K562 (cell line): ENCODE data around the gene FSHR. TPM values are rescaled to one million over a fixed set of nuclear protein-coding genes. Genes with fewer than 3 reads are reported as not detected.

Source experiments
- ATAC-seq: fragments of 200-7000 bp; cut with Tn5 transposase; 3 replicates; pipeline ENCODE4 v1.9.1; 2020; ENCODE audit warnings: moderate library complexity
- BruUV-seq: library from RNA; stranded (reverse); fragments of 400-500 nt; replicated peaks from 2 replicates; lab custom pipeline; 2021; lab: Mats Ljungman, UMichigan
- CTCF ChIA-PET: fragments of 300-600 bp; formaldehyde crosslinking; extraction: SDS; loops from one replicate; lab custom pipeline; 2021; ENCODE audit warnings: low intra/inter-chr PET ratio; lab: Yijun Ruan, JAX
- POLR2A ChIA-PET: fragments of 300-600, 350-650 bp; sonication (Branson Sonifier 250); formaldehyde crosslinking; extraction: SDS; loops from one replicate; lab custom pipeline; 2021; ENCODE audit warnings: antibody characterized with exemption, inconsistent platforms; lab: Yijun Ruan, JAX
- DNase-seq, 4 experiments: peaks; one replicate each; pipeline versions ENCODE4 v3.0.0 to v3.0.0-alpha.2; 2011 to 2018; ENCODE audit warnings: low spot score in 3 of 4, mixed read lengths in 3 of 4; ENCODE audit errors: extremely low read depth in 1 of 4
- FAIRE-seq: peaks from 2 replicates; lab custom pipeline; 2011; peaks lifted over from hg19 to GRCh38; lab: Jason Lieb, UNC
- H2AFZ ChIP-seq: 2 replicates; pipeline ENCODE4 v1.6.0; 2011; ENCODE audit warnings: low read depth, low read length, control low read depth, inconsistent platforms
- H3K27ac ChIP-seq: fragments of 200-600 bp; 3 replicates; pipeline ENCODE4 v1.8.0; 2011; ENCODE audit warnings: low read depth, mild to moderate bottlenecking, control low read depth, inconsistent platforms, low read length, moderate library complexity, mixed read lengths; ENCODE audit errors: extremely low read depth
- H3K27me3 ChIP-seq, 2 experiments: fragments of 300-600 bp in 1 of 2; 2 replicates in 1 of 2; 3 replicates in 1 of 2; pipeline versions ENCODE4 v1.6.0 to v1.8.0; 2011; ENCODE audit warnings: inconsistent platforms in 2 of 2, low read length in 2 of 2, mild to moderate bottlenecking in 1 of 2, mixed read lengths in 1 of 2, moderate library complexity in 1 of 2; ENCODE audit not compliant: control insufficient read depth in 2 of 2, insufficient read depth in 2 of 2
- H3K36me3 ChIP-seq: fragments of 300-600 bp; 3 replicates; pipeline ENCODE4 v1.8.0; 2011; ENCODE audit warnings: mild to moderate bottlenecking, low read length, inconsistent platforms; ENCODE audit not compliant: control insufficient read depth, insufficient read depth
- H3K4me1 ChIP-seq, 2 experiments: fragments of 200-600 bp in 1 of 2; replicated peaks in 1 of 2; 2 replicates in 1 of 2; 3 replicates in 1 of 2; pipeline versions ENCODE4 v1.5.1 to v1.8.0; 2011; ENCODE audit warnings: inconsistent platforms in 2 of 2, low read length in 2 of 2, mild to moderate bottlenecking in 1 of 2, mixed read lengths in 1 of 2, moderate library complexity in 1 of 2; ENCODE audit not compliant: control insufficient read depth in 2 of 2, insufficient read depth in 2 of 2
- H3K4me2 ChIP-seq: 2 replicates; pipeline ENCODE4 v1.6.1; 2011; ENCODE audit warnings: low read length, control low read depth, inconsistent platforms, mixed read lengths; ENCODE audit not compliant: insufficient read depth
- H3K4me3 ChIP-seq: fragments of 200-600 bp; sonication (generic), shearing (Covaris generic); 2 replicates; pipeline ENCODE4 v1.5.1; 2016; ENCODE audit warnings: control low read depth, inconsistent platforms
- H3K79me2 ChIP-seq: fragments of 200-600 bp; 3 replicates; pipeline ENCODE4 v1.8.0; 2011; ENCODE audit warnings: low read length, inconsistent platforms; ENCODE audit not compliant: control insufficient read depth, insufficient read depth
- H3K9ac ChIP-seq, 2 experiments: 2 replicates each; pipeline versions ENCODE4 v1.6.0 to v1.6.1; 2011; ENCODE audit warnings: low read depth in 2 of 2, low read length in 2 of 2, control low read depth in 1 of 2, inconsistent platforms in 1 of 2, mild to moderate bottlenecking in 1 of 2, mixed read lengths in 1 of 2; ENCODE audit not compliant: insufficient read depth in 1 of 2
- H3K9me1 ChIP-seq: one replicate; pipeline ENCODE4 v1.6.0; 2011; ENCODE audit warnings: inconsistent platforms, mild to moderate bottlenecking, low read length, moderate library complexity; ENCODE audit not compliant: control insufficient read depth, insufficient read depth
- H3K9me3 ChIP-seq: replicated peaks from 2 replicates; pipeline ENCODE4 v1.5.1; 2011; ENCODE audit warnings: low read depth, low read length, inconsistent platforms; ENCODE audit not compliant: control insufficient read depth, insufficient read depth
- H4K20me1 ChIP-seq: replicated peaks from 2 replicates; pipeline ENCODE4 v1.6.1; 2011; ENCODE audit warnings: low read length, inconsistent platforms, mixed read lengths; ENCODE audit not compliant: control insufficient read depth, insufficient read depth
- ARID3B ChIP-seq: fragments of 250-450 bp; sonication (Bioruptor Pico); IDR thresholded peaks from 2 replicates; pipeline ENCODE4 v1.4.0; 2020; ENCODE audit warnings: borderline replicate concordance
- HEY1 ChIP-seq: fragments of 250-450 bp; sonication (Bioruptor Pico); IDR thresholded peaks from 2 replicates; pipeline ENCODE4 v1.5.0; 2020; ENCODE audit warnings: mild to moderate bottlenecking, moderate library complexity, borderline replicate concordance
- STAT5B ChIP-seq: fragments of 250-450 bp; sonication (Bioruptor Pico); IDR thresholded peaks from 2 replicates; pipeline ENCODE4 v1.8.0; 2021; ENCODE audit warnings: mild to moderate bottlenecking, inconsistent platforms
- THAP7 ChIP-seq: fragments of 250-450 bp; sonication (Bioruptor Pico); IDR thresholded peaks from 2 replicates; pipeline ENCODE4 v1.5.0; 2021
- TSHZ1 ChIP-seq: fragments of 250-450 bp; sonication (Bioruptor Pico); IDR thresholded peaks from 2 replicates; pipeline ENCODE4 v1.4.0; 2020; ENCODE audit warnings: mild to moderate bottlenecking, moderate library complexity
- ZNF764 ChIP-seq: fragments of 250-450 bp; sonication (Bioruptor Pico); IDR thresholded peaks from 2 replicates; pipeline ENCODE4 v1.4.0; 2020; ENCODE audit warnings: low read depth, mild to moderate bottlenecking, moderate library complexity
- WGBS: fragments of 100-300 bp; shearing (Covaris generic); methylation state at CpG from one replicate; pipeline ENCODE4 v1.1.6; 2016; ENCODE audit warnings: low coverage, mixed read lengths; ENCODE audit not compliant: insufficient coverage; ENCODE audit errors: missing lambda C conversion rate; 5-methylcytosine and 5-hydroxymethylcytosine counted together
- in situ Hi-C: fragments of 300-500 bp; cut with MboI; formaldehyde crosslinking; loops from 4 replicates; pipeline ENCODE4 v1.15.0; 2018; ENCODE audit warnings: inconsistent platforms, mixed read lengths
- intact Hi-C: fragments of 100-400 bp; cut with micrococcal nuclease; formaldehyde crosslinking; loops from 2 replicates; pipeline ENCODE4 v1.14.2; 2022
- polyA plus RNA-seq, 8 experiments: library from polyadenylated mRNA; depleted of rRNA in 4 of 8; stranded (reverse) in 5 of 8; unstranded in 3 of 8; fragments of >200 nt; fragmentation: Nextera tagmentation in 2 of 8; fragmentation: Illumina TruSeq in 1 of 8; extraction: Ambion mirVana in 2 of 8; extraction: Trizol in 1 of 8; gene quantifications; 2 replicates each; pipeline versions ENCODE4 v1.2.1 to v1.2.3, GENCODE V29; 2011 to 2014; ENCODE audit warnings: inconsistent platforms in 1 of 8, missing spikeins in 1 of 8
- total RNA-seq, 7 experiments: library from RNA; depleted of rRNA in 6 of 7; stranded (reverse); fragments of >200 nt in 6 of 7; fragmentation: Illumina TruSeq in 2 of 7; extraction: Trizol in 2 of 7; gene quantifications; 2 replicates each; pipeline versions ENCODE4 v1.2.1 to v1.2.3, GENCODE V29; 2011 to 2021; ENCODE audit warnings: low replicate concordance in 1 of 7

The FSHR gene
- total and polyA plus RNA-seq, 9 of the 15 experiments (the other 6 are each of a cell fraction or from before 2014, with no cell fraction given), result not detected

GRCh38 chr2:49175831-49176230 is 21.5 kb upstream of the FSHR start:
- Histone ChIP-seq H4K20me1 (no peaks in the 10 kb centered on the region), H3K79me2 (no peaks in the 10 kb centered on the region), H3K27ac (no peak overlapping the region), H3K27me3 (no peaks in the 10 kb centered on the region), H2AFZ (no peak overlapping the region), H3K9me3 (no peaks in the 10 kb centered on the region), H3K4me3 (no peak overlapping the region), H3K4me2 (no peak overlapping the region), H3K4me1 (no peaks in the 10 kb centered on the region), H3K36me3 (no peaks in the 10 kb centered on the region), H3K9me1 (no peaks in the 10 kb centered on the region), H3K9ac (no peak overlapping the region)
- FAIRE-seq (no peak), DNase-seq (no peak), ATAC-seq (no peak)
- ChIA-PET CTCF (no interaction called here), POLR2A (no interaction called here)
- in situ Hi-C loops, result no loop called here
- TF ChIP-seq HEY1 (CRISPR knock-in tag) (no peak), TSHZ1 (CRISPR knock-in tag) (no peak), THAP7 (CRISPR knock-in tag) (no peak), STAT5B (CRISPR knock-in tag) (no peak), ZNF764 (CRISPR knock-in tag) (no peak), ARID3B (CRISPR knock-in tag) (no peak)
- 0% methylated on average over 3 of the region's 3 CpGs for WGBS
- BruUV-seq, result no TSS peak
- intact Hi-C loops, result no loop called here
